Measurements from ENCODE around the gene NLGN1. TPM values are rescaled to one million over a fixed set of nuclear protein-coding genes. Genes with fewer than 3 reads are reported as not detected.

Gene NLGN1
- total RNA-seq, 1 donor: 0.10 TPM

GRCh38 chr3:173730391-173730790 lies 332.8 kb downstream of the NLGN1 start:
- H3K27me3 ChIP-seq (ENCODE audit: insufficient read depth, low read length): no peaks in the 10 kb centered on the region
- H3K4me1 ChIP-seq (ENCODE audit: insufficient read depth, low read length): no peaks in the 10 kb centered on the region
- H3K4me3 ChIP-seq (ENCODE audit: low read length): no peak overlapping the region
- H3K9me3 ChIP-seq (ENCODE audit: low read depth, low read length): no peaks in the 10 kb centered on the region

- H3K4me1 ChIP-seq (ENCODE audit: insufficient read depth, low read length): no peaks in the 10 kb centered on the region
- H3K4me3 ChIP-seq (ENCODE audit: low read length): no peak overlapping the region
Measured at GRCh38 chr3:173732237-173732636, 334.7 kb downstream of the NLGN1 start.

GRCh38 chr3:173733029-173733652 lies 335.6 kb downstream of the NLGN1 start:
- H3K4me1 ChIP-seq (ENCODE audit: insufficient read depth, low read length): no peaks in the 10 kb centered on the region
- H3K9me3 ChIP-seq (ENCODE audit: low read depth, low read length): no peaks in the 10 kb centered on the region
- H3K27me3 ChIP-seq (ENCODE audit: insufficient read depth, low read length): no peaks in the 10 kb centered on the region
- no peak overlapping the region for H3K4me3 ChIP-seq (ENCODE audit: low read length)

More at GRCh38 chr3:173732237-173732636, 334.7 kb downstream of the NLGN1 start:
- Histone ChIP-seq H3K27me3 (ENCODE audit: insufficient read depth, low read length) (no peaks in the 10 kb centered on the region), H3K9me3 (ENCODE audit: low read depth, low read length) (no peaks in the 10 kb centered on the region)

GRCh38 chr3:173734473-173734872 lies 336.9 kb downstream of the NLGN1 start:
- no peaks in the 10 kb centered on the region for H3K27me3 ChIP-seq (ENCODE audit: insufficient read depth, low read length)
- no peaks in the 10 kb centered on the region for H3K4me1 ChIP-seq (ENCODE audit: insufficient read depth, low read length)
- no peaks in the 10 kb centered on the region for H3K9me3 ChIP-seq (ENCODE audit: low read depth, low read length)
- no peak overlapping the region for H3K4me3 ChIP-seq (ENCODE audit: low read length)

- Histone ChIP-seq H3K4me1 (ENCODE audit: insufficient read depth, low read length) (no peaks in the 10 kb centered on the region), H3K9me3 (ENCODE audit: low read depth, low read length) (no peaks in the 10 kb centered on the region), H3K27me3 (ENCODE audit: insufficient read depth, low read length) (no peaks in the 10 kb centered on the region), H3K4me3 (ENCODE audit: low read length) (no peak overlapping the region)
Measured at GRCh38 chr3:173734895-173735294, 337.4 kb downstream of the NLGN1 start.

GRCh38 chr3:173735841-173736240 lies 338.3 kb downstream of the NLGN1 start:
- Histone ChIP-seq H3K27me3 (ENCODE audit: insufficient read depth, low read length) (no peaks in the 10 kb centered on the region), H3K4me1 (ENCODE audit: insufficient read depth, low read length) (no peaks in the 10 kb centered on the region), H3K9me3 (ENCODE audit: low read depth, low read length) (no peaks in the 10 kb centered on the region), H3K4me3 (ENCODE audit: low read length) (no peak overlapping the region)

GRCh38 chr3:173737167-173737808 lies 339.7 kb downstream of the NLGN1 start:
- Histone ChIP-seq H3K4me1 (ENCODE audit: insufficient read depth, low read length) (no peaks in the 10 kb centered on the region), H3K27me3 (ENCODE audit: insufficient read depth, low read length) (no peaks in the 10 kb centered on the region), H3K9me3 (ENCODE audit: low read depth, low read length) (no peaks in the 10 kb centered on the region), H3K4me3 (ENCODE audit: low read length) (no peak overlapping the region)

- H3K4me3 ChIP-seq (ENCODE audit: low read length): no peak overlapping the region
- H3K4me1 ChIP-seq (ENCODE audit: insufficient read depth, low read length): no peaks in the 10 kb centered on the region
- no peaks in the 10 kb centered on the region for H3K27me3 ChIP-seq (ENCODE audit: insufficient read depth, low read length)
Measured at GRCh38 chr3:173739726-173740125, 342.2 kb downstream of the NLGN1 start.

GRCh38 chr3:173742491-173742890 lies 344.9 kb downstream of the NLGN1 start:
- no peaks in the 10 kb centered on the region for H3K4me1 ChIP-seq (ENCODE audit: insufficient read depth, low read length)
- no peaks in the 10 kb centered on the region for H3K27me3 ChIP-seq (ENCODE audit: insufficient read depth, low read length)
- no peak overlapping the region for H3K4me3 ChIP-seq (ENCODE audit: low read length)
- no peaks in the 10 kb centered on the region for H3K9me3 ChIP-seq (ENCODE audit: low read depth, low read length)

More at GRCh38 chr3:173739726-173740125, 342.2 kb downstream of the NLGN1 start:
- no peaks in the 10 kb centered on the region for H3K9me3 ChIP-seq (ENCODE audit: low read depth, low read length)

GRCh38 chr3:173743111-173743510 lies 345.6 kb downstream of the NLGN1 start:
- no peak overlapping the region for H3K4me3 ChIP-seq (ENCODE audit: low read length)
- no peaks in the 10 kb centered on the region for H3K9me3 ChIP-seq (ENCODE audit: low read depth, low read length)
- H3K27me3 ChIP-seq (ENCODE audit: insufficient read depth, low read length): no peaks in the 10 kb centered on the region
- no peaks in the 10 kb centered on the region for H3K4me1 ChIP-seq (ENCODE audit: insufficient read depth, low read length)

- H3K4me3 ChIP-seq (ENCODE audit: low read length): no peak overlapping the region
- no peaks in the 10 kb centered on the region for H3K9me3 ChIP-seq (ENCODE audit: low read depth, low read length)
- no peaks in the 10 kb centered on the region for H3K27me3 ChIP-seq (ENCODE audit: insufficient read depth, low read length)
- H3K4me1 ChIP-seq (ENCODE audit: insufficient read depth, low read length): no peaks in the 10 kb centered on the region
Measured at GRCh38 chr3:173743516-173743915, 346.0 kb downstream of the NLGN1 start.

- no peaks in the 10 kb centered on the region for H3K27me3 ChIP-seq (ENCODE audit: insufficient read depth, low read length)
- no peaks in the 10 kb centered on the region for H3K9me3 ChIP-seq (ENCODE audit: low read depth, low read length)
- H3K4me3 ChIP-seq (ENCODE audit: low read length): no peak overlapping the region
- no peaks in the 10 kb centered on the region for H3K4me1 ChIP-seq (ENCODE audit: insufficient read depth, low read length)
Measured at GRCh38 chr3:173744479-173744878, 346.9 kb downstream of the NLGN1 start.

- H3K9me3 ChIP-seq (ENCODE audit: low read depth, low read length): no peaks in the 10 kb centered on the region
- H3K4me3 ChIP-seq (ENCODE audit: low read length): no peak overlapping the region
- H3K27me3 ChIP-seq (ENCODE audit: insufficient read depth, low read length): no peaks in the 10 kb centered on the region
- no peaks in the 10 kb centered on the region for H3K4me1 ChIP-seq (ENCODE audit: insufficient read depth, low read length)
Measured at GRCh38 chr3:173744895-173745294, 347.4 kb downstream of the NLGN1 start.

- Histone ChIP-seq H3K4me1 (ENCODE audit: insufficient read depth, low read length) (no peaks in the 10 kb centered on the region), H3K9me3 (ENCODE audit: low read depth, low read length) (no peaks in the 10 kb centered on the region), H3K4me3 (ENCODE audit: low read length) (no peak overlapping the region)
Measured at GRCh38 chr3:173745952-173746682, 348.6 kb downstream of the NLGN1 start.

GRCh38 chr3:173747427-173747826 lies 349.9 kb downstream of the NLGN1 start:
- Histone ChIP-seq H3K4me3 (ENCODE audit: low read length) (no peak overlapping the region), H3K9me3 (ENCODE audit: low read depth, low read length) (no peaks in the 10 kb centered on the region), H3K27me3 (ENCODE audit: insufficient read depth, low read length) (no peaks in the 10 kb centered on the region), H3K4me1 (ENCODE audit: insufficient read depth, low read length) (no peaks in the 10 kb centered on the region)

More at GRCh38 chr3:173745952-173746682, 348.6 kb downstream of the NLGN1 start:
- H3K27me3 ChIP-seq (ENCODE audit: insufficient read depth, low read length): no peaks in the 10 kb centered on the region
